Measurements from ENCODE around the gene LMX1B. TPM values are rescaled to one million over a fixed set of nuclear protein-coding genes. Genes with fewer than 3 reads are reported as not detected.
"Not testable (repeated sequence)": the region's sequence is repeated elsewhere in the genome, so short reads cannot be mapped to it uniquely, and the experiment has no call there.

LMX1B gene
- total and polyA plus RNA-seq, 10 donors: 0.02 to 0.25 TPM; not detected in 8

- intact Hi-C loops (cut with DNase I; ENCODE audit: low total_unique reads): no loop called here
- Histone ChIP-seq H3K27ac (no peak overlapping the region), H3K4me3 (no peak overlapping the region), H3K27me3 (replicated peaks in 1 of 7) (no peaks in the 10 kb centered on the region), H3K9me3 (no peaks in the 10 kb centered on the region), H3K36me3 (no peaks in the 10 kb centered on the region), H3K4me1 (peaks cover 17 to 19% (median 19%) of the 10 kb centered on the region in 6 donors)
- no peak for DNase-seq
- TF ChIP-seq POLR2A (IDR thresholded peaks at IDR 0.05) (no peak), CTCF (IDR thresholded peaks at IDR 0.05 in 8 of 11, conservative IDR thresholded peaks at IDR 0.05 in 3 of 11) (no peak), POLR2AphosphoS5 (IDR thresholded peaks at IDR 0.05) (no peak)
Observed at GRCh38 chr9:126715382-126715781, 101.7 kb downstream of the LMX1B start.

- H3K36me3 ChIP-seq; H3K4me3 ChIP-seq; H3K27me3 ChIP-seq (replicated peaks in 1 of 7); H3K27ac ChIP-seq; intact Hi-C loops (cut with DNase I; ENCODE audit: low total_unique reads); H3K9me3 ChIP-seq; DNase-seq: not testable (repeated sequence)
- 87 to 97% (median 93%) methylated on average over 5 of the region's 5 CpGs for WGBS, 5 donors
- peaks cover 31 to 40% (median 39%) of the 10 kb centered on the region in 6 donors for H3K4me1 ChIP-seq
Observed at GRCh38 chr9:126717441-126717840, 103.7 kb downstream of the LMX1B start.

GRCh38 chr9:126719618-126720031 is 105.9 kb downstream of the LMX1B start:
- TF ChIP-seq CTCF (IDR thresholded peaks at IDR 0.05 in 8 of 11, conservative IDR thresholded peaks at IDR 0.05 in 3 of 11) (no peak), POLR2A (IDR thresholded peaks at IDR 0.05) (no peak), POLR2AphosphoS5 (IDR thresholded peaks at IDR 0.05) (peak; percentile 78 to 83 (median 81))
- WGBS, 5 donors: 0 to 7% (median 2%) methylated on average over 5 to 6 of the region's 6 CpGs
- Histone ChIP-seq H3K27ac (peak overlapping the region; percentile 8 to 99 (median 94)), H3K4me1 (peaks cover 34 to 54% (median 49%) of the 10 kb centered on the region in 6 donors), H3K27me3 (replicated peaks in 1 of 7) (peaks cover 0 to 19% (median 0%) of the 10 kb centered on the region in 7 donors), H3K36me3 (no peaks in the 10 kb centered on the region), H3K4me3 (peak overlapping the region in 3 of 8 donors; percentile 7 to 35 (median 10)), H3K9me3 (no peaks in the 10 kb centered on the region)
- peak; percentile 96 for DNase-seq
- intact Hi-C loops (cut with DNase I; ENCODE audit: low total_unique reads): no loop called here

GRCh38 chr9:126720036-126720435 is 106.3 kb downstream of the LMX1B start:
- 57 to 66% (median 59%) methylated on average over 5 of the region's 5 CpGs for WGBS, 5 donors
- H3K27me3 ChIP-seq (replicated peaks in 1 of 7): peaks cover 0 to 19% (median 0%) of the 10 kb centered on the region in 7 donors
- TF ChIP-seq POLR2A (IDR thresholded peaks at IDR 0.05) (no peak), CTCF (IDR thresholded peaks at IDR 0.05 in 8 of 11, conservative IDR thresholded peaks at IDR 0.05 in 3 of 11) (no peak), POLR2AphosphoS5 (IDR thresholded peaks at IDR 0.05) (no peak)
- intact Hi-C loops (cut with DNase I; ENCODE audit: low total_unique reads): no loop called here
- H3K4me1 ChIP-seq: peaks cover 34 to 54% (median 49%) of the 10 kb centered on the region in 6 donors
- H3K27ac ChIP-seq: peak overlapping the region; percentile 8 to 99 (median 94)
- H3K4me3 ChIP-seq: peak overlapping the region in 3 of 8 donors; percentile 7 to 35 (median 10)
- no peak for DNase-seq
- H3K9me3 ChIP-seq: no peaks in the 10 kb centered on the region
- H3K36me3 ChIP-seq: no peaks in the 10 kb centered on the region

Data from spleen (tissue), 11 donors.